ELR (cell line): ENCODE measurements around the gene EDA.

Experiments
- DNase-seq: peaks from one replicate; pipeline ENCODE4 v3.0.0-alpha.2; 2015; ENCODE audit warnings: low read depth

Gene EDA

GRCh38 chrX:70079297-70079696 lies 463.4 kb downstream of the EDA start:
- DNase-seq: no peak

GRCh38 chrX:70079870-70080269 lies 464.0 kb downstream of the EDA start:
- DNase-seq: no peak

- DNase-seq: no peak
Measured at GRCh38 chrX:70082723-70083122, 466.8 kb downstream of the EDA start.

- no peak for DNase-seq
Measured at GRCh38 chrX:70084592-70085240, 468.8 kb downstream of the EDA start.

- peak; percentile 13 for DNase-seq
Measured at GRCh38 chrX:70087857-70088630, 472.1 kb downstream of the EDA start.

- no peak for DNase-seq
Measured at GRCh38 chrX:70088751-70089150, 472.8 kb downstream of the EDA start.
